AG04449 (cell line): ENCODE measurements around the gene FAM24B.
"Not testable (repeated sequence)": the region's sequence is repeated elsewhere in the genome, so short reads cannot be mapped to it uniquely, and the experiment has no call there.

ENCODE experiments used
- CTCF ChIA-PET: fragments of 350-600 bp; formaldehyde crosslinking; extraction: SDS; loops from one replicate; lab custom pipeline; 2021; ENCODE audit warnings: antibody characterized with exemption; lab: Yijun Ruan, JAX
- POLR2A ChIA-PET: fragments of 400-600, 350-600 bp; formaldehyde crosslinking; extraction: SDS; loops from one replicate; lab custom pipeline; 2020; ENCODE audit warnings: antibody characterized with exemption, inconsistent platforms; lab: Yijun Ruan, JAX
- DNase-seq: peaks from one replicate; pipeline ENCODE4 v3.0.0-alpha.2; 2010; ENCODE audit warnings: low read depth, low spot score
- H3K4me3 ChIP-seq: 2 replicates; pipeline ENCODE4 v1.5.1; 2011; ENCODE audit warnings: low read depth, mild to moderate bottlenecking, control low read depth, low read length
- TF ChIP-seq, protein P1 (sequence below): IDR thresholded peaks from one replicate; pipeline ENCODE4 v1.5.1; 2011; ENCODE audit warnings: mild to moderate bottlenecking, moderate library complexity, low read length, control low read depth, inconsistent platforms; ENCODE audit not compliant: insufficient read depth; ENCODE audit errors: missing control alignments

FAM24B gene, protein sequence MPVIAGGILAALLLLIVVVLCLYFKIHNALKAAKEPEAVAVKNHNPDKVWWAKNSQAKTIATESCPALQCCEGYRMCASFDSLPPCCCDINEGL

DNA sequence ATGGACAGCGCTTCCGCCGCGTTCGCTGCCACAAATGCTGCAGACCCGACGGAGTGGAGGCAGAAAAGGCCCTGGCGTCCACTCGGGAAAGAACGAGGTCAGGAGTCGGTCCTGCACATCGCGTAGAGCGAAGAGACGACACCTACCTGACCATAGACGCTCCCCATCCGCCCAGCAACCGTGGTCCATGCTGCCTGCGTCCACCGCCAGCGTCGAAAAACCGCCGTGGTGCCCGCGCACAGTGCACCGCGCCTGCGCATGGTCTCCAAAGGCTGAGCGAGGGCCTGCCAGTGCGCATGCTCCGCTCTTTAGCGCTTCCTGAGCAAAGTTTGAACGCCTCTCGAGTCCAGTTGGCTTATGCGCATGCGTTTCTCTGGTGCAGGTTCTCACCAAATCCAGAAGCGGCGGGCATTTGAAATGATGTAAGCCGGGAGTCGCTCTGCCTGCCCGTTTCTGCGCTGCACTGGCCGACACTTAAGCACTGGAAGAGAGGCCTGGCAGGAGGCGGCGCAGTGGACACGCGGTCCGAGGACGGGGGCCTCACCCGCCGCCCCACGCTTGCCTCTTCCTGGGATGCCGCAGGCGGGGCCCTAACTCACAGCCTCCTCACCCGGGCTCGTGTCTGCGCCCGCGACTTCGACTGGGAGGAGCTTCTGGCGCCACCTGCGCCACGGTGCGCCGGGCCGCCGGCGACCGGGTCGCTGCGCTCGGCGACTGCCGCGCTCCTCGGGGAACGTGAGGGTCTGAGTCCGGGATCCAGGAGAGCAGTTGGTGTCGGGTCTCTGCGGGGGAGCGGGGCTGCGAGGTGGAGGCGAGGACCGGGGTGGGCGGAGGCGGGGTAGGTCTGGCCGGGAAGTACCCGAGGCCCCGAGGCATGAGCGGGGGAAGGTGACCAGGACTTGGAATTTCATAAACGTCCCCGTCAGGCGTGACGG is at the start of gene FAM24B:
TSS of gene FAM24B (minus strand) at position 243 of the 935 bp plus-strand sequence. CDS start 29,066 bp downstream, outside the sequence.
- peak within 1 kb of the TSS; percentile 75 for H3K4me3 ChIP-seq
- DNase-seq: peak; percentile 84
- ChIA-PET CTCF (no interaction called here), POLR2A (no interaction called here)
- TF ChIP-seq, protein P1, sequence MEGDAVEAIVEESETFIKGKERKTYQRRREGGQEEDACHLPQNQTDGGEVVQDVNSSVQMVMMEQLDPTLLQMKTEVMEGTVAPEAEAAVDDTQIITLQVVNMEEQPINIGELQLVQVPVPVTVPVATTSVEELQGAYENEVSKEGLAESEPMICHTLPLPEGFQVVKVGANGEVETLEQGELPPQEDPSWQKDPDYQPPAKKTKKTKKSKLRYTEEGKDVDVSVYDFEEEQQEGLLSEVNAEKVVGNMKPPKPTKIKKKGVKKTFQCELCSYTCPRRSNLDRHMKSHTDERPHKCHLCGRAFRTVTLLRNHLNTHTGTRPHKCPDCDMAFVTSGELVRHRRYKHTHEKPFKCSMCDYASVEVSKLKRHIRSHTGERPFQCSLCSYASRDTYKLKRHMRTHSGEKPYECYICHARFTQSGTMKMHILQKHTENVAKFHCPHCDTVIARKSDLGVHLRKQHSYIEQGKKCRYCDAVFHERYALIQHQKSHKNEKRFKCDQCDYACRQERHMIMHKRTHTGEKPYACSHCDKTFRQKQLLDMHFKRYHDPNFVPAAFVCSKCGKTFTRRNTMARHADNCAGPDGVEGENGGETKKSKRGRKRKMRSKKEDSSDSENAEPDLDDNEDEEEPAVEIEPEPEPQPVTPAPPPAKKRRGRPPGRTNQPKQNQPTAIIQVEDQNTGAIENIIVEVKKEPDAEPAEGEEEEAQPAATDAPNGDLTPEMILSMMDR: no peak

DNA sequence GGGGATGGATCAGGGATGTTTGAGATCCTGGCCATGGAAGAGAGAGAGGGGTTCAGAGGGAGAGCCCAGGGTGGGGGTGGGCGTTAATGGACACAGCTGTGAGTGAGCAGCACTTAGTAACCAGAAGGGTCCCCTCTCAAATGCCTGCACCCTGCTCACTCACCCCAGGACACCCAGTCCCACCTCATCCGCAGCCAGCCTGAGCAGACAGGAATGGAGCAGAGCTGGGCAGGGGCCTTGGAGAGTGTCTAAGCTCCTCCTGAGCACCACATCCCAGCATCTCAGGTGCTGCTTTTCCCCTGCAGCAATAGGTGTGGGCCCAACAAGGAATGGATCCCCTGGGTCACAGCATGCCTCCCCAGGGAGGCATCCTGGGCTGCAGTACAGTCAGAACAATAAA is 36.3 kb upstream of the FAM24B start:
- TF ChIP-seq, protein P1: no peak
- no peak overlapping the region for H3K4me3 ChIP-seq
- no peak for DNase-seq
- ChIA-PET CTCF (no interaction called here), POLR2A (no interaction called here)

DNA sequence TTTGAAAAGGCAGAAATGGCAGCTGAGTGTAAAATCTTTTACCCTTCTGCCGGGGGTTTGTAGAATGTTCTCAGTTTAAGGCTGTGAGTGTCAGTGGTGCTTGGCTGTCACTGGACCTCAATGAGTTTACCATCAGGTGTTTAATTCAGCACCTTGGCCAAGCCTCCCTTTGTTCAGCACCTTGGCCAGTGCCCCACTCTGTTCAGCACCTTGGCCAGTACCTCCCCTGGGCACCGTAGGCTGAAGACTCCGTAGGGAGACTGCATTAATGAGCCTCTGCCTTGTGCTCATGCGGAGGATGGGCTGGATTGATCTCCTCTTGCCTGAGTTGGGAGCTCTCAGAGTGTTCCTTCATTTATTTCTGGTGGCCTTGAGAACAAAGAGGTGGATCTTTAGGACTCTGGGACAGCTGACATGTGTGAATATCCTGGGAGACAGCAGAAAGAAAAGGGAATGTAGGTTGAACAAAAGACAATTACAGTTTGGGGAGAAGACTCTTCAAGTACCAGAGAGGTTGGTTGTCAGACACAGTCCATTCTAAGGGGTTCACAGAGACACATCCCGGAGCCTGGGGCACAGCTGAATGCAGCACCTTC is 32.6 kb upstream of the FAM24B start:
- no peak for DNase-seq
- no peak overlapping the region for H3K4me3 ChIP-seq
- POLR2A ChIA-PET: no interaction called here
- TF ChIP-seq, protein P1: no peak
- CTCF ChIA-PET: no interaction called here

DNA sequence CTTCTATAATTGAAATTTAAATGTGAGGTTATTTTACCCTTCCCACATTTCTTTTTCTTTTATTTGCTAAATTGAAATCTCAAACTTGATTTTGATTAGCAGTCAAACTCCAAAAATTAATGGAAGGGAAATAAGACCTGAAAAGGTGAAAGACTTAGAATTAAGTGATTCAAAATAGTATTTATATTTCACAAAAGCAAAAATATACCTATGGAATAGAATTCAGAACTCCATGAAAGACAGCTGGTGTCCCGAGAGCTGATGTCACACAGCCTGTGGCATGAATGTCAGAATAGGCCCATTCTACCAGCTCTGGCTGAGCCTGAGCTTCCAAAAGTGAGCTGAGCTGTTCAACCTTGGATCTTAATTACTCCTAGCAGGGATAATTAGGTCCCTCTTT is 30.9 kb upstream of the FAM24B start, which contains the start of gene FAM24A:
TSS of gene FAM24A (plus strand) at position 301 of the 400 bp plus-strand sequence. CDS start 1,025 bp downstream, outside the sequence.
- ChIA-PET CTCF (no interaction called here), POLR2A (no interaction called here)
- DNase-seq: no peak
- TF ChIP-seq, protein P1: no peak
- H3K4me3 ChIP-seq: no peak within 1 kb of the TSS

DNA sequence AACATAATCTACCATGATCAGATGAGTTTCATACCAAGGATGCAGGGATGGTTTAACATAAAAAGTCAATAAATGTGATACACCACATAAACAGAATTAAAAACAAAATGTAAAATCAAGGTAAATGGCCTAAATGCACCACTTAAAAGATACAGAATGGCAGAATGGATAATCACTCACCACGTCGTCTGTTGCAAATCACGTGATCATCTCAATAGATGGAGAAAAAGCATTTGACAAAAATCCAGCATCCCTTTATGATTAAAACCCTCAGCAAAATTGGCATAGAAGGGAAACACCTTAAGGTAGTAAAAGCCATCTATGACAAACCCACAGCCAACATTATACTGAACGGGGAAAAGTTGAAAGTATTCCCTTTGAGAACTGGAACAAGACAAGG is 24.5 kb upstream of the FAM24B start:
- POLR2A ChIA-PET, DNase-seq: not testable (repeated sequence)

DNA sequence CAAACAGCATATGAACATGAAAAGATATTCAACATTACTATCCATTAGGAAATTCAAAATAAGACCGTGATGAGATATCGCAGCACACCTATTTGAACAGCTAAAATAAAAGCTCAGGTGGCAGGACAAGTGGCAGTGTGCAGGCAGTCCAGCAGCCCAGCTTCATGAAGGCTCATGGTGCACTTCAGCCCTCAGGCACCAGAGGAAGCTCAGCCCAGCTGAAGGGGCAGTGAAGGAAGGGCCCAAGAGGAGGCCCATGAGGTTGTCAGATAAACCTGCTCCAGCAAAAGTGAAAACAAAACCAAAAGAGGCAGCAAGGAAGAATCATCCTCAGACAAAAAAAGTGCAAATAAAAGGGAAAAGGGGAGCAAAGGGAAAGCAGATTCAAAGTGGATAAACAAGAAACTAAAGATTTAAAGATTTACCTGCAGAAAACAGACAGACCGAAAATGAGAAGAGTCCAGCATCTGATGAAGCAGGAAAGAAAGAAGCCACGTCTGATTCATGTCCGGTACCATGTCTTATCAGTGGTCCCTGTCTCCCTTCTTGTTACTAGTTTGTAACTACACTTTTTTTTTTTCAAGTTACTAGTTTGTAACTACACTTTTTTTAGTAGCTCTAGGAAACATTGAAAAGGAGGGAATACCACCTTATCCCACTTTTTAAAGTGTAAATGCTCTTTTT is 15.0 kb upstream of the FAM24B start:
- H3K4me3 ChIP-seq: no peak overlapping the region
- ChIA-PET CTCF (no interaction called here), POLR2A (interaction anchor here (0.6 kb wide), 1 partner anchor 73 kb away, joined by 3 read pairs; no protein-coding TSS in a partner anchor)
- TF ChIP-seq, protein P1: no peak
- no peak for DNase-seq

More for the DNA sequence above, 24.5 kb upstream of the FAM24B start:
- CTCF ChIA-PET, H3K4me3 ChIP-seq: not testable (repeated sequence)
